Measurements from ENCODE around the gene CNTN2.

CNTN2 gene

GRCh38 chr1:205054013-205054412 is 11.0 kb downstream of the CNTN2 start:
- peak; percentile 40 for DNase-seq (ENCODE audit: low read depth, low spot score)

GRCh38 chr1:205056188-205056611 is 13.2 kb downstream of the CNTN2 start:
- DNase-seq (ENCODE audit: low read depth, low spot score): no peak

- no peak for DNase-seq (ENCODE audit: low read depth, low spot score)
These were observed 14.1 kb downstream of the CNTN2 start for GRCh38 chr1:205056956-205057568.

GRCh38 chr1:205057808-205058575 is 15.0 kb downstream of the CNTN2 start:
- no peak for DNase-seq (ENCODE audit: low read depth, low spot score)

- DNase-seq (ENCODE audit: low read depth, low spot score): no peak
These were observed 15.8 kb downstream of the CNTN2 start for GRCh38 chr1:205058853-205059252.

GRCh38 chr1:205059660-205060059 is 16.6 kb downstream of the CNTN2 start:
- no peak for DNase-seq (ENCODE audit: low read depth, low spot score)

GRCh38 chr1:205060746-205061145 is 17.7 kb downstream of the CNTN2 start:
- DNase-seq (ENCODE audit: low read depth, low spot score): no peak

GRCh38 chr1:205061227-205061626 is 18.2 kb downstream of the CNTN2 start:
- DNase-seq (ENCODE audit: low read depth, low spot score): no peak

GRCh38 chr1:205061665-205062069 is 18.7 kb downstream of the CNTN2 start:
- DNase-seq (ENCODE audit: low read depth, low spot score): peak; percentile 91

- DNase-seq (ENCODE audit: low read depth, low spot score): no peak
These were observed 19.3 kb downstream of the CNTN2 start for GRCh38 chr1:205062319-205062718.

GRCh38 chr1:205062895-205063294 is 19.9 kb downstream of the CNTN2 start:
- no peak for DNase-seq (ENCODE audit: low read depth, low spot score)

- DNase-seq (ENCODE audit: low read depth, low spot score): no peak
These were observed 21.3 kb downstream of the CNTN2 start for GRCh38 chr1:205064301-205064700.

- no peak for DNase-seq (ENCODE audit: low read depth, low spot score)
These were observed 21.8 kb downstream of the CNTN2 start for GRCh38 chr1:205064741-205065316.

- no peak for DNase-seq (ENCODE audit: low read depth, low spot score)
These were observed 22.7 kb downstream of the CNTN2 start for GRCh38 chr1:205065666-205066065.

- DNase-seq (ENCODE audit: low read depth, low spot score): no peak
These were observed 23.3 kb downstream of the CNTN2 start for GRCh38 chr1:205066141-205066818.

GRCh38 chr1:205067031-205067430 is 24.0 kb downstream of the CNTN2 start:
- DNase-seq (ENCODE audit: low read depth, low spot score): no peak

- DNase-seq (ENCODE audit: low read depth, low spot score): no peak
These were observed 25.0 kb downstream of the CNTN2 start for GRCh38 chr1:205068001-205068400.

GRCh38 chr1:205068457-205069040 is 25.5 kb downstream of the CNTN2 start:
- DNase-seq (ENCODE audit: low read depth, low spot score): no peak

GRCh38 chr1:205069371-205070125 is 26.5 kb downstream of the CNTN2 start:
- DNase-seq (ENCODE audit: low read depth, low spot score): no peak

GRCh38 chr1:205071028-205071409 is 28.0 kb downstream of the CNTN2 start:
- DNase-seq (ENCODE audit: low read depth, low spot score): no peak

GRCh38 chr1:205071801-205072200 is 28.8 kb downstream of the CNTN2 start:
- no peak for DNase-seq (ENCODE audit: low read depth, low spot score)
